GM12865 (cell line): ENCODE data around the gene GPSM1.

Experiments
- DNase-seq: peaks from one replicate; pipeline ENCODE4 v3.0.0; 2010; ENCODE audit warnings: low read depth
- H3K4me3 ChIP-seq: 2 replicates; pipeline ENCODE4 v1.5.1; 2011; ENCODE audit warnings: mild to moderate bottlenecking, low read depth, low read length, control low read depth
- TF ChIP-seq, protein P1 (sequence below): IDR thresholded peaks from 2 replicates; pipeline ENCODE4 v1.5.1; 2011; ENCODE audit warnings: low read length, control low read depth, low read depth, inconsistent platforms; ENCODE audit not compliant: insufficient read depth; ENCODE audit errors: missing control alignments

GPSM1 gene

DNA sequence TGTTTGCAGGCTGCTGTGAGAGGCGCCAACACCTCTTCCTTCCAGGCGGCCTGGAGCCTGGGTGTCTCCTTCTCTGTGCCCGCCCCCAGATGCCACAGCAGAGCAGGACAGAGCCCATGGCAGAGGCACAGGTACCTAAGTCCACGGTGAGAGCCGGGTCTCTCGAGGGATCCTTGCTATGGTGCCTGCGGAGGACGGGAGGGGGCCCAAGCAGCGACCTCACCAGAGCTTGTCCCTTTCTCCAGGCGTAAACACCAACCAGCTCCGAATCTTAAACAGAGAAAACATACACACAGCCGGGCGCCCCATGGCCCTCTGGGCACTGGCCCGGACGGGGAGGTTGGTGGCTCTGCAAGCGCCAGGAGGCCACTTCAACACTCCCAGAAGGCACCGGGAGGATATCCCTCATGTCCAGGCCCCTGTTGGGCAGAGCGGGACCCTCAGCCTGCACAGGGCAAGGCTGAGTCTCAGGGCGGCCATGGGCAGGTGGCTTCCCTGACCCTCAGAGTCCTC is 35.3 kb upstream of the GPSM1 start:
- TF ChIP-seq, protein P1, sequence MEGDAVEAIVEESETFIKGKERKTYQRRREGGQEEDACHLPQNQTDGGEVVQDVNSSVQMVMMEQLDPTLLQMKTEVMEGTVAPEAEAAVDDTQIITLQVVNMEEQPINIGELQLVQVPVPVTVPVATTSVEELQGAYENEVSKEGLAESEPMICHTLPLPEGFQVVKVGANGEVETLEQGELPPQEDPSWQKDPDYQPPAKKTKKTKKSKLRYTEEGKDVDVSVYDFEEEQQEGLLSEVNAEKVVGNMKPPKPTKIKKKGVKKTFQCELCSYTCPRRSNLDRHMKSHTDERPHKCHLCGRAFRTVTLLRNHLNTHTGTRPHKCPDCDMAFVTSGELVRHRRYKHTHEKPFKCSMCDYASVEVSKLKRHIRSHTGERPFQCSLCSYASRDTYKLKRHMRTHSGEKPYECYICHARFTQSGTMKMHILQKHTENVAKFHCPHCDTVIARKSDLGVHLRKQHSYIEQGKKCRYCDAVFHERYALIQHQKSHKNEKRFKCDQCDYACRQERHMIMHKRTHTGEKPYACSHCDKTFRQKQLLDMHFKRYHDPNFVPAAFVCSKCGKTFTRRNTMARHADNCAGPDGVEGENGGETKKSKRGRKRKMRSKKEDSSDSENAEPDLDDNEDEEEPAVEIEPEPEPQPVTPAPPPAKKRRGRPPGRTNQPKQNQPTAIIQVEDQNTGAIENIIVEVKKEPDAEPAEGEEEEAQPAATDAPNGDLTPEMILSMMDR: no peak
- H3K4me3 ChIP-seq: no peak overlapping the region
- DNase-seq: no peak

DNA sequence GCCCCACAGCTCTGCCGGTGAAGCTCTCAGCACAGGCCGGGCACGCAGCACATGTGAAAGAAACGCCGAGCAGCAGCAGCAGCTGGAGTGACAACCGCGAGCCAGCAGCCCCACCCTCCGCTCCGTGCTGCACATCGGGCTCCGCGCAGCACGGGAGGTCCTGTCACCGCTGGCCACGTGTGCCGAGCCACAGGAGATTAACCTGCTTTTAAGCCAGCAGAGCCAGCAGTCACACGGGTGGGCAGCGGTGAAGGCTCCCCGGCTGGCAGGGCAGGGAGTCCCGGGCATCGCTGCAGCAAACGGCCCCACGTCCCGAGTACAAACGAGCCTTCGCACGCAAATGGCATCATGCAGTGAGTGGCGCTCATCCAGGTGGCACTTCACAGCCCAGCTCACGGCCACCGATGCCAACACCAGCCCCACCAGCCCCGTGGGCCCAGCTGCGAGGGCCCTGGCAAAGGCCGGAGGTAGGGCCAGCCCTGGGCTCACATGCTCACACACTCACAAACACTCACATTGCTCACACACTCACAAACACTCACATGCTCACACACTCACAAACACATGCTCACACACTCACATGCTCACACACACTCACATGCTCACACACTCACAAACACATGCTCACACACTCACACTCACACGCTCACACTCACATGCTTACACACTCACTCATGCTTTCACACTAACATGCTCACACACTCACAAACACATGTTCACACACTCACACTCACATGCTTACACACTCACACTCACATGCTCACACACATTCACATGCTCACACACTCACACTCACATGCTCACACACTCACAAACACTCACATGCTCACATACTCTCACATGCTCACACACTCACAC is 34.5 kb upstream of the GPSM1 start:
- TF ChIP-seq, protein P1: no peak
- no peak for DNase-seq
- no peak overlapping the region for H3K4me3 ChIP-seq

DNA sequence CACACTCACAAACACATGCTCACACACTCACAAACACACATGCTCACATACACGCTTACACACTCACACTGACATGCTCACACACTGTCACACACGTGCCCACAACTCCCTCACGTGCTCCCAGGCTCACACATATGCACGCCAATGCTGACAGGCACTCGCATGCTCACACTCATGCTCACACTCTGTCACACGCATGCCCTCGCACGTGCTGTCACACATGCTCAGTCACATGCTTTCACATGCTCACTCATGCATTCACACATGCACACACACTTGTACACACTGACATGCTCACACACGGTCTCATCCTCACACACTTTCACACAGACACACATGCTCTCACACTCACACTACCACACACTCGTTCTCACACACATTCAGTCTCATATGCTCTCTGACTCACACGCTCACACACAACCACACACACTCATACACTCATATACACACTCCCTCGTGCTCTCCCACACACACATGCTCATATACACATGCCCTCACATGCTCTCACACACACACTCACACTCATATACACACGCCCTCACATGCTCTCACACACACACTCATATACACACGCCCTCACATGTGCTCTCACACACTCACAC is 33.8 kb upstream of the GPSM1 start:
- TF ChIP-seq, protein P1: no peak
- DNase-seq: no peak
- H3K4me3 ChIP-seq: no peak overlapping the region

DNA sequence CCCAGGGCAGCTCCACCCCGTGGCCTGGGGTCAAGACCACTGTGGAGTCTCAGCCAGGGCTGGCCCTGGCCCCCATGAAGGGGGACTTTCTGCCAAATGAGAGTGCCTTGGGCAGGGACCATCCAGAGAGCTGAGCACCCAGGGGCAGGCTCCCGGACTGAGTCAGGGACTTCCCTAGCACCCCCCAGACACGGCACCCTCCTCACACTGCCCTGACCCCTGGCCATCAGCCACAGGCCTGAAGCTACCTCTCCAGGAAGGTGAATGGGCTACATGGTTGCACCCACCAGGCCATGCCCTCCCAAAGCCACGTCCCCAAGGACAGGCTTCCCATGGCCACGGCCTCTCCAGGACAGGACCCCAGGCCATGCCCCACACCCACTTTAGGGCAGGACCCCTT is 32.9 kb upstream of the GPSM1 start:
- TF ChIP-seq, protein P1: no peak
- H3K4me3 ChIP-seq: no peak overlapping the region
- DNase-seq: no peak

DNA sequence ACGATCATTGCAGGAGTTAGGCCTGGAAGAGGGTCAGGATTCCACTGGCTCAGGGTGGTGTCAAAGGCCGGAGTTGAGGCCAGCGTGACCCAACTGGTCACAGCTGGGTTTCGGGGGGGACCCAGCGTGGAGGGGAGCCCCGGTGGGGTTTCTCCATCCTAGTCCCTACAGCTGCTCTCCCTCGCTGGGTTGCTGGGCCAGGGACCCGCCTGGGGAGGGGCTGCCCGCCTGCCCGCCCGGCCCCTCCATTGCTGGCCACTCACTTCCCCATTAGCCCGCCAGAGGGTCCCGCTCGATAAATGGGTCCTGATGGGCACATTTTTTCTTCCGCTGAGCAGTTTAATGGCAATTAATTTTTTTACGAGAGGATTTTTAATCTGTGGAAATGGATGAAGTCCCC is 32.3 kb upstream of the GPSM1 start:
- TF ChIP-seq, protein P1: no peak
- no peak overlapping the region for H3K4me3 ChIP-seq
- no peak for DNase-seq

DNA sequence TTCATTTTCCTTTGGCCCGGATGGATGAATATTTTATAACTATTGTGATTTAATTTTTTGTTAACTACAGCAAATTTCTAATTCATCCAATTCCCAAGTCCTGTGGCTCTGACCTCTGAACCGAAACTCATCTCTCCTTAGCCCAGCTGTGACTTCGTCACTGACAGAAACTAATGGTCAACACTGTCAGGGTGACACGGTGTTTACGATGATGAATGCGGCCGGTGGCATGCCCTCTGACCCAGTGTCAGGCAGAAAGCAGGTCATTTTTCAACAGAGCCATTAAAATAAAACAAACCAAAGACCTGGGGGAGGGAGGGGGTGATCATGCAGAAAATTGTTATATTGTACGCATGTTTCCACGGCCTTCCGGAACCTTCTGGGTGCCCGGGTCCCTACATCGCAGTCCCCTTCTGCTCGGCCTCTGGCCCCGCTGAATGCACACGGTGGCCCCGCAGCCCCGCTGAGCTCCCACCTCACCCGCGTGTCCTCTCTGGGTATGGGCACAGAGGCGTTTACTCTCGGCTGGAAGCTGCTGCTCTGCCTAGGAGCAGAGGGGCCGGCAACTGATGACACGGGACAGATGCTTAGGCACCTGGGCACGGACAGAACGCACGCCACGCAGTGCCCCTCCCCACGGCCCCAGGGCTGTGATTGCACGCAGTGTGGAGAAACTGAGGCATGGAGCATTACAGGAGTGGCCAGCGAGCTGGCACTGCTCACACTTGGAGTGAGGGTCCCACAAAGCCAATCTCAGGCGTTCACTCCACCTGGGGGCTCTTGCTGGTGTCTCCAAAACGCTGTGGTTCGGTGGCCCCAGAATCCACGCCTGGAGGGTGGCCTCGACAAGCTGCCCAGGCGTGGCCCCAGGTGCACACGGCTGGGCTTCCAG is 31.6 kb upstream of the GPSM1 start:
- no peak overlapping the region for H3K4me3 ChIP-seq
- no peak for DNase-seq
- TF ChIP-seq, protein P1: no peak
